H1 (cell line): Measurements from ENCODE around the gene CYP46A1. TPM values are rescaled to one million over a fixed set of nuclear protein-coding genes. Genes with fewer than 3 reads are reported as not detected.

Experiments used
- CTCF ChIA-PET: fragments of 300-600 bp; sonication (Branson Sonifier 250); formaldehyde crosslinking; loops from one replicate; lab custom pipeline; 2021; ENCODE audit not compliant: partially characterized antibody; lab: Charles Lee
- POLR2A ChIA-PET: fragments of 300-600 bp; sonication (Branson Sonifier 250); formaldehyde crosslinking; loops from one replicate; lab custom pipeline; 2021; ENCODE audit warnings: inconsistent platforms; ENCODE audit not compliant: partially characterized antibody; lab: Charles Lee
- DNase-seq, 2 experiments: peaks; one replicate each; pipeline versions ENCODE4 v3.0.0 to v3.0.0-alpha.2; 2010 to 2022; ENCODE audit warnings: low spot score in 2 of 2, low read depth in 1 of 2, mixed read lengths in 1 of 2
- FAIRE-seq: peaks from 2 replicates; lab custom pipeline; 2011; peaks lifted over from hg19 to GRCh38; lab: Jason Lieb, UNC
- H2AFZ ChIP-seq: 2 replicates; pipeline ENCODE4 v1.8.1; 2012; ENCODE audit warnings: low read length, inconsistent platforms
- H2AK5ac ChIP-seq: 2 replicates; pipeline ENCODE4 v1.6.1; 2013; ENCODE audit warnings: low read depth, low read length
- H2BK120ac ChIP-seq: replicated peaks from 2 replicates; pipeline ENCODE3; 2013; ENCODE audit warnings: low read depth, low read length, inconsistent platforms
- H2BK12ac ChIP-seq: 2 replicates; pipeline ENCODE4 v1.6.1; 2013; ENCODE audit warnings: low read depth, low read length
- H2BK15ac ChIP-seq: 2 replicates; pipeline ENCODE4 v1.6.1; 2013; ENCODE audit warnings: low read length
- H2BK20ac ChIP-seq: 2 replicates; pipeline ENCODE4 v1.6.1; 2013; ENCODE audit warnings: low read length
- H2BK5ac ChIP-seq: 2 replicates; pipeline ENCODE4 v1.6.1; 2013; ENCODE audit warnings: low read depth, low read length
- H3K14ac ChIP-seq: 2 replicates; pipeline ENCODE4 v1.6.1; 2013; ENCODE audit warnings: inconsistent platforms; ENCODE audit not compliant: insufficient read length
- H3K18ac ChIP-seq: 2 replicates; pipeline ENCODE4 v1.6.1; 2013; ENCODE audit warnings: low read length; ENCODE audit errors: extremely low read depth
- H3K23ac ChIP-seq: 2 replicates; pipeline ENCODE4 v1.6.1; 2013; ENCODE audit warnings: inconsistent platforms; ENCODE audit not compliant: insufficient read length
- H3K23me2 ChIP-seq: 2 replicates; pipeline ENCODE4 v1.6.1; 2013; ENCODE audit warnings: low read depth, low read length
- H3K27ac ChIP-seq: 2 replicates; pipeline ENCODE4 v1.6.1; 2011; ENCODE audit warnings: low read depth, low read length, inconsistent platforms
- H3K27me3 ChIP-seq, 4 experiments: replicated peaks in 1 of 4; 1 replicate in 1 of 4; 2 replicates in 3 of 4; pipeline versions ENCODE4 v1.6.1 to v1.8.1; 2011 to 2013; ENCODE audit warnings: low read length in 3 of 4, mild to moderate bottlenecking in 3 of 4, inconsistent platforms in 2 of 4, mixed read lengths in 2 of 4, moderate library complexity in 1 of 4; ENCODE audit not compliant: control insufficient read depth in 3 of 4, insufficient read depth in 3 of 4; ENCODE audit errors: extremely low read depth in 1 of 4
- H3K36me3 ChIP-seq, 4 experiments: 2 replicates each; pipeline versions ENCODE4 v1.6.1 to v1.8.1; 2011 to 2013; ENCODE audit warnings: mild to moderate bottlenecking in 4 of 4, low read length in 3 of 4, moderate library complexity in 2 of 4, control low read depth in 1 of 4, inconsistent platforms in 1 of 4; ENCODE audit not compliant: insufficient read depth in 4 of 4, control insufficient read depth in 2 of 4
- H3K4ac ChIP-seq: replicated peaks from 2 replicates; pipeline ENCODE3; 2013; ENCODE audit warnings: low read length, low read depth, mixed read lengths, inconsistent platforms; ENCODE audit not compliant: insufficient read length
- H3K4me1 ChIP-seq, 4 experiments: replicated peaks in 1 of 4; 1 replicate in 1 of 4; 2 replicates in 3 of 4; pipeline versions ENCODE4 v1.6.1 to v1.8.1; 2011 to 2013; ENCODE audit warnings: low read length in 3 of 4, inconsistent platforms in 2 of 4, mixed read lengths in 1 of 4; ENCODE audit not compliant: insufficient read depth in 4 of 4, control insufficient read depth in 3 of 4
- H3K4me2 ChIP-seq, 2 experiments: 2 replicates each; pipeline versions ENCODE4 v1.6.1 to v1.8.1; 2011 to 2013; ENCODE audit warnings: low read depth in 2 of 2, low read length in 2 of 2, control low read depth in 1 of 2, inconsistent platforms in 1 of 2, mild to moderate bottlenecking in 1 of 2; ENCODE audit not compliant: insufficient read depth in 1 of 2
- H3K4me3 ChIP-seq, 4 experiments: fragments of 200-600, 300-600 bp in 1 of 4; sonication (generic), shearing (Covaris generic), sonication (Bioruptor Twin) in 1 of 4; 2 replicates each; pipeline versions ENCODE4 v1.5.1 to v1.8.1; 2011 to 2016; ENCODE audit warnings: low read length in 4 of 4, low read depth in 3 of 4, control low read depth in 2 of 4, inconsistent platforms in 2 of 4, mild to moderate bottlenecking in 2 of 4, mixed read lengths in 1 of 4, moderate library complexity in 1 of 4; ENCODE audit not compliant: insufficient read depth in 2 of 4; ENCODE audit errors: extremely low read depth in 1 of 4
- H3K56ac ChIP-seq: replicated peaks from 2 replicates; pipeline ENCODE3; 2013; ENCODE audit warnings: low read depth, mild to moderate bottlenecking, mixed read lengths, low read length, inconsistent platforms; ENCODE audit not compliant: insufficient read length
- H3K79me1 ChIP-seq: 2 replicates; pipeline ENCODE4 v1.6.1; 2013; ENCODE audit warnings: low read depth, low read length, control low read depth
- H3K79me2 ChIP-seq, 2 experiments: 2 replicates each; pipeline versions ENCODE4 v1.6.1 to v1.8.1; 2012 to 2013; ENCODE audit warnings: low read length in 2 of 2, mild to moderate bottlenecking in 2 of 2, inconsistent platforms in 1 of 2; ENCODE audit not compliant: insufficient read depth in 2 of 2, control insufficient read depth in 1 of 2
- H3K9ac ChIP-seq, 4 experiments: replicated peaks in 1 of 4; 1 replicate in 1 of 4; 2 replicates in 3 of 4; pipeline versions ENCODE4 v1.6.1 to v1.8.1; 2011 to 2013; ENCODE audit warnings: low read depth in 3 of 4, low read length in 3 of 4, control low read depth in 2 of 4, mild to moderate bottlenecking in 2 of 4, moderate library complexity in 2 of 4, inconsistent platforms in 1 of 4; ENCODE audit errors: extremely low read depth in 1 of 4
- H3K9me3 ChIP-seq, 2 experiments: 2 replicates each; pipeline versions ENCODE4 v1.6.1 to v1.8.1; 2012 to 2013; ENCODE audit warnings: mild to moderate bottlenecking in 2 of 2, moderate library complexity in 2 of 2, control low read depth in 1 of 2, inconsistent platforms in 1 of 2, low read depth in 1 of 2, low read length in 1 of 2, mixed read lengths in 1 of 2; ENCODE audit not compliant: insufficient read depth in 2 of 2
- H4K20me1 ChIP-seq, 2 experiments: replicated peaks in 1 of 2; 2 replicates each; pipeline versions ENCODE3 to v1.8.1; 2011 to 2013; ENCODE audit warnings: inconsistent platforms in 2 of 2, low read length in 2 of 2, mild to moderate bottlenecking in 1 of 2; ENCODE audit not compliant: insufficient read depth in 2 of 2, control insufficient read depth in 1 of 2
- H4K5ac ChIP-seq: 2 replicates; pipeline ENCODE4 v1.6.1; 2013; ENCODE audit warnings: low read length, low read depth, mixed read lengths, inconsistent platforms; ENCODE audit not compliant: insufficient read length
- H4K8ac ChIP-seq: 2 replicates; pipeline ENCODE4 v1.8.0; 2013; ENCODE audit warnings: mild to moderate bottlenecking, moderate library complexity, low read length, inconsistent platforms; ENCODE audit not compliant: insufficient read depth; ENCODE audit errors: extremely low read depth
- H4K91ac ChIP-seq: replicated peaks from 2 replicates; pipeline ENCODE3; 2013; ENCODE audit warnings: low read length, mixed read lengths, inconsistent platforms; ENCODE audit not compliant: insufficient read length
- ASH2L ChIP-seq: fragments of 200-600, 300-600 bp; sonication (generic); IDR thresholded peaks from one replicate; pipeline ENCODE4 v1.7.1; 2017; ENCODE audit warnings: low read length
- EZH2 ChIP-seq: fragments of 200-600 bp; sonication (generic); IDR thresholded peaks from 2 replicates; pipeline ENCODE4 v1.7.1; 2012; ENCODE audit warnings: low read depth, mild to moderate bottlenecking, moderate library complexity, low read length, inconsistent platforms; ENCODE audit not compliant: severe bottlenecking
- HDAC6 ChIP-seq: IDR thresholded peaks from one replicate; pipeline ENCODE4 v1.7.1; 2012; ENCODE audit warnings: low read depth, mild to moderate bottlenecking, inconsistent platforms, low read length, moderate library complexity
- SP1 ChIP-seq: IDR thresholded peaks from 2 replicates; pipeline ENCODE4 v1.6.1; 2011; ENCODE audit warnings: low read depth, low read length
- TAF1 ChIP-seq: IDR thresholded peaks from 2 replicates; pipeline ENCODE4 v1.6.1; 2011; ENCODE audit warnings: mild to moderate bottlenecking, low read depth, low read length
- TEAD4 ChIP-seq: IDR thresholded peaks from 2 replicates; pipeline ENCODE4 v1.6.1; 2012; ENCODE audit warnings: low read depth, low read length, inconsistent platforms, mixed read lengths
- WGBS, 2 experiments: shearing (Covaris generic) in 1 of 2; methylation state at CpG; one replicate each; pipeline versions ENCODE4 v1.1.6 to v1.1.7; 2013 to 2015; ENCODE audit warnings: low lambda C conversion rate in 2 of 2, mixed read lengths in 2 of 2, inconsistent platforms in 1 of 2, low coverage in 1 of 2, missing lambda C conversion rate in 1 of 2; ENCODE audit not compliant: insufficient replicate concordance in 2 of 2, insufficient coverage in 1 of 2, insufficient read length in 1 of 2; ENCODE audit errors: extremely low coverage in 1 of 2, missing lambda C conversion rate in 1 of 2; 5-methylcytosine and 5-hydroxymethylcytosine counted together
- polyA plus RNA-seq, 7 experiments: library from polyadenylated mRNA; depleted of rRNA in 3 of 7; stranded (reverse) in 5 of 7; unstranded in 2 of 7; fragments of >200 nt in 5 of 7; fragments of 200-250 nt in 2 of 7; gene quantifications; 1 replicate in 5 of 7; 2 replicates in 1 of 7; 4 replicates in 1 of 7; pipeline versions ENCODE4 v1.2.1 to v1.2.3, GENCODE V29; 2011 to 2013; ENCODE audit warnings: missing spikeins in 2 of 7, mixed read lengths in 2 of 7
- total RNA-seq: library from RNA; stranded (reverse); fragmentation: NEBNext Ultra II Directional; extraction: Animal tissue kit (Norgen Biotek cat#: 25700); gene quantifications from 2 replicates; pipeline ENCODE4 v1.2.1, GENCODE V29; 2021

The CYP46A1 gene
- total and polyA plus RNA-seq, 2 of the 8 experiments (the other 6 are each of a cell fraction or from before 2014, with no cell fraction given) = 0.41 to 1.3 TPM

DNA sequence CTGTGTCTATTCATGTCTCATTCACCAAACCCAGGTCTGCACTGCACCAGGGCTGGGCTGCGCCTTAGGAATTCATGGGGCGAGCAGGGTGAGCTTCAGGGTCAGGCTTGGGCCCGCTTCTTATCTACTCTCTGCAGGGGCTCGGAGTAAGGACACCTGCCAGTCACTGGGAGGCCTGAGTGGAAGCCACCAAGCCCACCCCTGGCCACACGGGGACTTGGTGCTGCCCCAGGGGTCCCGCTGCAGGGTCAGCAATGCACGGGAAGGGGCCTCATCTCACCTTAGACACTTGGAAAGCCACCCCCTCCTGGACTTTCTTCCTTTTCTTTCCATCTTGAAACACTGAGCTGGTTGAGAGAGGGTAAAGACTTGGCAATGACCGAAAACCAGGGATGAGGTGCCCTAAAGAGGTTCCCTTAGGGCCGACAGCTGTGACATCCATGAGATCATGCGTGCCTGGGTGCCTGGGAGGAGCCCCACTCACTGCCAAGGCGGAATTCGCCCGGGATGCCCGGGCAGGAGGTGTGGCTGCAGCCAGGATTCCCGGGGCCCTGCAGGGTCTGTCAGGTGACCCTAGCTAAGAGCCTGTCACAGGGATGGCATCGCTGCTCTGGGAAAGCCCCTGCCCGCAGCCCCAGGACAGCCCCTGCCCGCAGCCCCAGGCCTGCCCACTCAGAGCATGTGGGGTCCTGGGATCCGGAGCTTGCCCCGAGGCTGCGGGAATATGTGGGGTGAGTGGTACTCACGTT is 63.7 kb downstream of the CYP46A1 start:
- Histone ChIP-seq H4K5ac (no peak overlapping the region), H3K4me3 (no peak overlapping the region), H3K23me2 (no peaks in the 10 kb centered on the region), H3K27me3 (no peaks in the 10 kb centered on the region; a peak in 2 of 7 replicates), H3K9ac (no peak overlapping the region), H3K18ac (no peak overlapping the region), H4K91ac (no peak overlapping the region), H3K79me1 (no peaks in the 10 kb centered on the region), H3K23ac (no peak overlapping the region), H2BK20ac (no peak overlapping the region), H2AK5ac (no peak overlapping the region), H2BK15ac (no peak overlapping the region), H2AFZ (no peak overlapping the region), H3K27ac (no peak overlapping the region), H2BK120ac (no peak overlapping the region), H2BK12ac (no peak overlapping the region), H3K4me1 (peaks cover 4 to 13% (median 7%) of the 10 kb centered on the region in 4 experiments), H4K8ac (no peak overlapping the region), H3K14ac (no peak overlapping the region), H3K4ac (no peak overlapping the region), H2BK5ac (no peak overlapping the region), H3K56ac (no peak overlapping the region), H3K9me3 (no peaks in the 10 kb centered on the region), H4K20me1 (no peaks in the 10 kb centered on the region), H3K4me2 (no peak overlapping the region), H3K36me3 (no peaks in the 10 kb centered on the region), H3K79me2 (no peaks in the 10 kb centered on the region)
- TF ChIP-seq HDAC6 (no peak), SP1 (no peak), TEAD4 (no peak), EZH2 (no peak), ASH2L (no peak), TAF1 (no peak)
- ChIA-PET POLR2A (no interaction called here), CTCF (interaction anchor here (0.6 to 17.3 kb wide), 8 partner anchors 14 to 275 kb away, joined by 3 to 237 read pairs (median 3); no protein-coding TSS in a partner anchor)
- DNase-seq (no peak), FAIRE-seq (no peak)
- 86% methylated on average over 20 of the region's 22 CpGs; no CpG with 5 or more reads in 1 of the 2 experiments for WGBS, 2 experiments
